Osteocyte (in vitro differentiated cells): ENCODE results near the gene ZBED5. TPM values are rescaled to one million over a fixed set of nuclear protein-coding genes. Genes with fewer than 3 reads are reported as not detected.
A peak's percentile ranks its signal among the peaks of the same experiment; 100 is the strongest.

Source experiments
- DNase-seq: peaks from one replicate; pipeline ENCODE4 v3.0.0; 2021; ENCODE audit warnings: mixed read lengths; ENCODE audit not compliant: unreplicated experiment; ENCODE audit errors: extremely low spot score
- H3K27ac Mint-ChIP-seq: one replicate; pipeline ENCODE4 v1.8.0; 2021; ENCODE audit warnings: mild to moderate bottlenecking, mixed read lengths; ENCODE audit not compliant: unreplicated experiment
- H3K27me3 Mint-ChIP-seq: one replicate; pipeline ENCODE4 v1.8.0; 2021; ENCODE audit warnings: mixed read lengths; ENCODE audit not compliant: unreplicated experiment
- H3K36me3 Mint-ChIP-seq: one replicate; pipeline ENCODE4 v1.8.0; 2021; ENCODE audit warnings: mixed read lengths; ENCODE audit not compliant: unreplicated experiment
- H3K4me1 Mint-ChIP-seq: one replicate; pipeline ENCODE4 v1.8.0; 2021; ENCODE audit warnings: mixed read lengths; ENCODE audit not compliant: unreplicated experiment
- H3K4me3 Mint-ChIP-seq: one replicate; pipeline ENCODE4 v1.8.0; 2021; ENCODE audit warnings: mild to moderate bottlenecking, moderate library complexity, mixed read lengths; ENCODE audit not compliant: unreplicated experiment
- H3K9me3 Mint-ChIP-seq: one replicate; pipeline ENCODE4 v1.8.0; 2021; ENCODE audit warnings: mixed read lengths; ENCODE audit not compliant: unreplicated experiment
- CTCF ChIP-seq: fragments of 200-600 bp; sonication (generic); IDR thresholded peaks from 2 replicates; pipeline ENCODE4 v1.5.0; 2021; ENCODE audit warnings: antibody characterized with exemption, mild to moderate bottlenecking, moderate library complexity
- total RNA-seq: library from RNA; stranded (reverse); gene quantifications from 2 replicates; pipeline ENCODE4 v1.2.1, GENCODE V29; 2021

The ZBED5 gene
- total RNA-seq, 1 donor from 2014 or later = 48.6 TPM

GRCh38 chr11:10861047-10861446 lies 3.2 kb upstream of the ZBED5 start:
- Mint-ChIP-seq H3K27ac (no peak overlapping the region), H3K27me3 (no peaks in the 10 kb centered on the region), H3K4me1 (peaks cover 26% of the 10 kb centered on the region), H3K9me3 (no peaks in the 10 kb centered on the region), H3K4me3 (no peak overlapping the region), H3K36me3 (peaks cover 3% of the 10 kb centered on the region)
- DNase-seq = no peak
- TF ChIP-seq CTCF = no peak

GRCh38 chr11:10858439-10859325 lies 829 bp upstream of the ZBED5 start:
- Mint-ChIP-seq H3K36me3 (peaks cover 16% of the 10 kb centered on the region), H3K4me1 (peaks cover 22% of the 10 kb centered on the region), H3K27me3 (no peaks in the 10 kb centered on the region), H3K4me3 (peak overlapping the region; percentile 99), H3K9me3 (no peaks in the 10 kb centered on the region), H3K27ac (peak overlapping the region; percentile 99)
- no peak for TF ChIP-seq CTCF
- DNase-seq = no peak

GRCh38 chr11:10857459-10857708 lies 469 bp downstream of the ZBED5 start:
- no peaks in the 10 kb centered on the region for H3K9me3 Mint-ChIP-seq
- peak overlapping the region; percentile 99 for H3K4me3 Mint-ChIP-seq
- peaks cover 22% of the 10 kb centered on the region for H3K4me1 Mint-ChIP-seq
- no peak for TF ChIP-seq CTCF
- no peaks in the 10 kb centered on the region for H3K27me3 Mint-ChIP-seq
- no peak for DNase-seq
- peaks cover 28% of the 10 kb centered on the region for H3K36me3 Mint-ChIP-seq
- peak overlapping the region; percentile 99 for H3K27ac Mint-ChIP-seq

GRCh38 chr11:10856689-10857458 lies 979 bp downstream of the ZBED5 start:
- Mint-ChIP-seq H3K27me3 (no peaks in the 10 kb centered on the region), H3K27ac (peak overlapping the region; percentile 99), H3K4me3 (peak overlapping the region; percentile 99), H3K9me3 (no peaks in the 10 kb centered on the region), H3K36me3 (peaks cover 33% of the 10 kb centered on the region), H3K4me1 (peaks cover 22% of the 10 kb centered on the region)
- no peak for DNase-seq
- TF ChIP-seq CTCF = no peak

- Mint-ChIP-seq H3K27me3 (no peaks in the 10 kb centered on the region), H3K36me3 (peaks cover 37% of the 10 kb centered on the region), H3K9me3 (no peaks in the 10 kb centered on the region), H3K4me1 (peaks cover 22% of the 10 kb centered on the region), H3K4me3 (no peak overlapping the region), H3K27ac (no peak overlapping the region)
- DNase-seq = no peak
- TF ChIP-seq CTCF = no peak
These were observed 2.6 kb downstream of the ZBED5 start for GRCh38 chr11:10855295-10855694.
